ENCODE data around the gene GOLGA7B.
A peak's percentile ranks its signal among the peaks of the same experiment; 100 is the strongest.

The GOLGA7B gene

DNA sequence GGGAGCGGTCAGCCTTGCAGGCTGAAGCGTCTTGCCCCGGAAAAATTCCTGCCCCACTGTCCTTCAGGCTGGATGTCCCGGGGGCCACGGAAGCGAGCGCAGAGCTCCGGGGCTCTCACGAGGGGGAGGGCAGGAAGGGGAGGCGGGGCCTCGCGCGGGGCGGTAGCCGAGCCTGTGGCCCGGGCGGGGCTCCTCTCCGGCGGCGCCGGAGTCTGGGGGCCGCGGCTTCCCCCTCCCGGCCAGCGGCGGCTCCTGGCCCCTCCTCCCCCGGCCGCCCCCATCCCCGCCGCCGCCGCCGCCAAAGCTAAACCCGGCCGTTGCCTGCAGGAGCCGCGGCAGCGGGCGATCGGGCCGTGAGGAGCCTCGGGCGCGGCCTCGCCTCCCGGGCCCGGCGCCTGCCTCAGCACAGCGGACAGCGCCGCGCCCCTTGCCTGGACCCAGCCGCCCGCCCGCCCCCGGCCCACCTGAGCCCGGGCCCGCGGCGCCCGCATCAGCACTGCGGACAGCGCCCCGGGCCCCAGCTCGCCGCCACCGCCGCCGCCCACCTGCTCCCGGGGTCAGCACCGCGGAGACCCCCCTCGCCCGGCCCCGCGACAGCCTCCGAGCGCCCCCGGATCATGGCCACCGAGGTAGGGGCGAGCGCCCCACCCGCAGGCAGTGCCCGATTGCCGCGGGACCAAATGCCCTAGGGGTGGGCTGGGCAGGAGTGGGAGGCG is at the start of gene GOLGA7B:
GOLGA7B (plus strand) TSS at position 157 of the 716 bp plus-strand sequence; CDS start at position 618, 461 bp downstream.
- peak; percentile 46 to 73 for DNase-seq (ENCODE audit: low spot score in 2 of 2)
- in situ Hi-C loops (cut with MboI; ENCODE audit: low sequenced_read_pairs): no loop called here
- no peaks in the 10 kb centered on the region for H3K9me3 ChIP-seq

DNA sequence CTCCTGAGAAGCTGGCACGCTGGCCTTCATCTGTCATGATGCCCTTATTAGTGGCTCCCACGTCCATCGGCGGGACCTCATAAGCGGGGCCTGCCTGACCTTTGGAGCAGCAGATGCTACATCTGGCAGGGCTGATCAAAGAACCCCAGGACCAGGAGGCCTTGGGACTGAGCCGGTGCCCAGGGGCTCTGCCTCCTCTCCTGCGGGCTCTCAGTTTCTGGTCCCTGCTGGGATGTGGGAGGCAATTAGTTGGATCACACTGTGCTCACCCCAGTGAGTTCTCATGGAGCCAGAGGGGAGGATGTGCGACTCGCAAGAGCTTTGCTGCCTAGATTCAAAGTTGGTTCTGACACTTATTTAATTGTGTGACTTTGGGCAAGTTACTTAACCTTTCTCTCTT is 49.2 kb upstream of the GOLGA7B start:
- Histone ChIP-seq H3K4me3 (no peak overlapping the region), H3K4me1 (no peaks in the 10 kb centered on the region), H3K9me3 (no peaks in the 10 kb centered on the region), H3K36me3 (replicated peaks) (no peaks in the 10 kb centered on the region), H3K27me3 (ENCODE audit: low read depth) (peaks cover 3% of the 10 kb centered on the region; the same call in 1 of the 2 replicates)
- DNase-seq (ENCODE audit: low spot score in 2 of 2): no peak
- in situ Hi-C loops (cut with MboI; ENCODE audit: low sequenced_read_pairs): no loop called here

More for the DNA sequence above, at the start of gene GOLGA7B:
- H3K36me3 ChIP-seq (replicated peaks): no peaks in the 10 kb centered on the region
- no peaks in the 10 kb centered on the region for H3K4me1 ChIP-seq
- peak within 1 kb of the TSS; percentile 15; the same call in 1 of the 2 replicates for H3K4me3 ChIP-seq
- H3K27me3 ChIP-seq (ENCODE audit: low read depth): peaks cover 12% of the 10 kb centered on the region

DNA sequence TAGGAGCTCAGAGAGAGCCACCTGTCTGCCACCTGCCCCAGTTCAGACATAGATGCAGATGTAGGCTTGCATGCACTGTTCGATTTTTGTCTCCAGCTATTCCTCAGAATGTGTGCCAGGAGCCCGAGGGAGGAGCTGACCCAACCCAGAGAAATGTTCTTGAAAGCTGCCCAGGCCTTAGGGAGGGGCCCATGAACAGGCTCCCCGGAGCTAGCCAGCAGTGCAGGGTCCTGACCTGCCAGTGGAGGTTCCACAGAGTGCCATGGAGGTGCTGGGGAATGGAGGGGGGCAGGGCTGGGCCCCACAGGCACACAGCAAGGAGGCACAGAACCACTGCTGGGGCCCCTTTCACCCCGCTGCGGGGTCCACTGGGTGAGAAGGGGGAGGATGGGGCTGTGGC is 48.2 kb upstream of the GOLGA7B start:
- H3K27me3 ChIP-seq (ENCODE audit: low read depth): peaks cover under 1% of the 10 kb centered on the region; the same call in 1 of the 2 replicates
- H3K4me3 ChIP-seq: no peak overlapping the region
- DNase-seq (ENCODE audit: low spot score in 2 of 2): no peak
- H3K4me1 ChIP-seq: no peaks in the 10 kb centered on the region
- H3K36me3 ChIP-seq (replicated peaks): no peaks in the 10 kb centered on the region
- H3K9me3 ChIP-seq: no peaks in the 10 kb centered on the region
- in situ Hi-C loops (cut with MboI; ENCODE audit: low sequenced_read_pairs): no loop called here

DNA sequence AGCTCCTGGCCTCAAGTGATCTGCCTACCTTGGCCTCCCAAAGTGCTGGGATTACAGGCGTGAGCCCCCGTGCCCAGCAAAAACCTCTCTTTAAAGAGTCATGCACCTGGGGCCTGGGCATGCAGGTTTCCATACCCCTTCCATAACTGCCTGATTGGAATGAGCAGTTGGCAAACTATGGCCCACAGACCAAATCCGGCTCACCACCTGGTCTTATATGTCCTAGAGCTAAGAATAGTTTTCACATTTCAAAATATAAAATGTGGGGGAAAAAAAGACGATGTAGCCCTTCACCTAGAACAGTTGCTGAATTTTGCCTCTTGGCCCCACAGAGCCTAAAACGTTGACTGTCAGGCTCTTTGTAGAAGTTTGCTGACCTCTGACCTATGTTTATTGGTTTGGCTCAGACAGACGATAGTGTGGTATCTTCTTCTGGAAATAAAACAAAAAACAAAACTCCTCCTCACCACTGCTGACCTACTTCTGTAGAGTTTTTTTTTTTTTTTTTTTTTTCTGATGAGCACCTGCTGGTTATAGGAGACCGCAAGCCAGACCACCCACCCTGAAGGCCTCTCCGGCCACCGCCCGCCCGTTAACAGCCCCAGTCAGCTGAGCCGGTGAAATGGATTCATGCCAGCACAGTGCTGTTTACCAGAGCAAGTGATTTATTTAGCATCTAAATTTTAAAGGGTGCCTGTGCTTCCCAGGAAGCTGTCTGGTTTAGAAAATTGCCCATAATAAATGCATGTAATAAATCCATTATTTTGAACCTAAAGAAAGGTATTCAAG is 44.4 kb upstream of the GOLGA7B start:
- Histone ChIP-seq H3K9me3 (no peaks in the 10 kb centered on the region), H3K4me3 (no peak overlapping the region), H3K4me1 (no peaks in the 10 kb centered on the region), H3K36me3 (replicated peaks) (no peaks in the 10 kb centered on the region), H3K27me3 (ENCODE audit: low read depth) (no peaks in the 10 kb centered on the region)
- in situ Hi-C loops (cut with MboI; ENCODE audit: low sequenced_read_pairs): no loop called here
- DNase-seq (ENCODE audit: low spot score in 2 of 2): no peak

GRCh38 chr10:97805949-97806348 is 43.7 kb upstream of the GOLGA7B start:
- no peaks in the 10 kb centered on the region for H3K4me1 ChIP-seq
- H3K27me3 ChIP-seq (ENCODE audit: low read depth): no peaks in the 10 kb centered on the region
- in situ Hi-C loops (cut with MboI; ENCODE audit: low sequenced_read_pairs): no loop called here
- no peak for DNase-seq (ENCODE audit: low spot score in 2 of 2)
- H3K36me3 ChIP-seq (replicated peaks): no peaks in the 10 kb centered on the region
- H3K9me3 ChIP-seq: no peaks in the 10 kb centered on the region
- H3K4me3 ChIP-seq: no peak overlapping the region

DNA sequence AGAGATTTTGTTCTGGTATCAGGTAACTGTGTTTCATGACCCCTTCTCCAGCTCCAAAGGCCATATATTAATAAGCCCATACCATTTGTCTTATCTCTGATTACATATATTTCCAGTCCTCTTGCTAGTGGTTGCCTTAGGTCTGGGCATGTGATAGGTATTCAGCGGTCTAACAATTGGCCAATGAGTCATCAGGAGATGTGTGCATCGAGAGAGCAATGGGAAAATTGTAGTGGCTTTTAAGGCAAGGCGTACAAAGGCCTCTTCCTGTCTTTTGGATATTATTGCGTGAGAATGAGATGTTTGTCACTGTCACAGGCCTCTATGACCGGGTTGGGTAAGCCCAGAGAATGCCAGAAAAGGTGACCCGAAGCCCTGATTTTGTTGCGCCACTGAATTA is 39.2 kb upstream of the GOLGA7B start:
- in situ Hi-C loops (cut with MboI; ENCODE audit: low sequenced_read_pairs): no loop called here
- DNase-seq (ENCODE audit: low spot score in 2 of 2): no peak

DNA sequence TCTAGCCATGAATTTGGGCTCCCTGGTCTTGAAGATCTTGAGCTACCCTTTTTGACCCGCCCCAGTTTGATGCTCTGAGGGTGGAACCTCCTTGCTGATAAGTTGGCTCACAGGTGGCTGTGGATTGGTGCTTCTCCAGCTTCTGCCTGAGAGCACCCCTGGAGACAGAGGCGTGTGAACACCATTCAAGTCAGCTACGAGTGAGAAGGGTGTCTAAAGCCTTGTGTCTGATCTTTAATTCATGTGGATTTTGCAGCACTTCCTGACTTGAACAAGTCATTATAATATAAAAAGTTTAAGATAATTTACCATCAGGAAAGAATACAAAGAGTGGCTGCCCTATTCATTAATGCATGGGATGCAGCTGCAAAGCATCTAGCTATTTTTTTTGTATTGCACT is 37.7 kb upstream of the GOLGA7B start:
- no peak overlapping the region for H3K4me3 ChIP-seq
- in situ Hi-C loops (cut with MboI; ENCODE audit: low sequenced_read_pairs): no loop called here
- no peaks in the 10 kb centered on the region for H3K36me3 ChIP-seq (replicated peaks)
- no peaks in the 10 kb centered on the region for H3K9me3 ChIP-seq
- H3K4me1 ChIP-seq: peaks cover 3% of the 10 kb centered on the region; the same call in 1 of the 2 replicates
- no peaks in the 10 kb centered on the region; the same call in none of the 2 replicates for H3K27me3 ChIP-seq (ENCODE audit: low read depth)
- no peak for DNase-seq (ENCODE audit: low spot score in 2 of 2)

More for the DNA sequence above, 39.2 kb upstream of the GOLGA7B start:
- H3K4me3 ChIP-seq: no peak overlapping the region
- H3K4me1 ChIP-seq: peaks cover 3% of the 10 kb centered on the region; the same call in 1 of the 2 replicates
- no peaks in the 10 kb centered on the region for H3K9me3 ChIP-seq
- H3K36me3 ChIP-seq (replicated peaks): no peaks in the 10 kb centered on the region
- H3K27me3 ChIP-seq (ENCODE audit: low read depth): no peaks in the 10 kb centered on the region; the same call in 1 of the 2 replicates

- Histone ChIP-seq H3K4me3 (no peak overlapping the region), H3K27me3 (ENCODE audit: low read depth) (peaks cover 3% of the 10 kb centered on the region), H3K4me1 (peaks cover 3% of the 10 kb centered on the region; the same call in 1 of the 2 replicates), H3K36me3 (replicated peaks) (no peaks in the 10 kb centered on the region), H3K9me3 (no peaks in the 10 kb centered on the region)
- no peak for DNase-seq (ENCODE audit: low spot score in 2 of 2)
- in situ Hi-C loops (cut with MboI; ENCODE audit: low sequenced_read_pairs): no loop called here
Measured at GRCh38 chr10:97812696-97813095, 36.9 kb upstream of the GOLGA7B start.

DNA sequence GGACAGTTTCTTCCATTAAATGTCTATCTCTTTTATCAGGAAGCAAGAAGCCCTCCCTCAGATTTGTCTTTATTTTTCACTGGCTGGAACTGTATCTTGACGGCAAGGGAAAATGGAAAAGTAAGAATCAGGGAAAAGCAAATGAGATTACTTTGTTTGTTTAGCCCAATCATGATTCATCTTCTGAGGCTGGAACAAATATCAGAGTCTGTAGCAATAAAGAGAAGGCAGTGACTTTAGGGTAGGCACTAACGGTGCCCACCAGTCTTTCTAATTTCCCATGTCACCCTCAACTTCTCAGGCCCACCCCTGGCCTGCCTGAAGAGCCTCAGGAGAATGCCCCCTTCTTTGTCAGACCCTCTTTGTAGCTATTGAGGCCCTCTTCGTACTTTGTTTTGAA is 36.3 kb upstream of the GOLGA7B start:
- DNase-seq (ENCODE audit: low spot score in 2 of 2): no peak
- Histone ChIP-seq H3K9me3 (no peaks in the 10 kb centered on the region), H3K4me3 (no peak overlapping the region), H3K4me1 (peaks cover 3% of the 10 kb centered on the region; the same call in 1 of the 2 replicates), H3K27me3 (ENCODE audit: low read depth) (peaks cover 4% of the 10 kb centered on the region), H3K36me3 (replicated peaks) (no peaks in the 10 kb centered on the region)
- in situ Hi-C loops (cut with MboI; ENCODE audit: low sequenced_read_pairs): no loop called here

- no peak for DNase-seq (ENCODE audit: low spot score in 2 of 2)
- Histone ChIP-seq H3K27me3 (ENCODE audit: low read depth) (peaks cover 12% of the 10 kb centered on the region), H3K36me3 (replicated peaks) (no peaks in the 10 kb centered on the region), H3K9me3 (no peaks in the 10 kb centered on the region), H3K4me3 (no peak overlapping the region), H3K4me1 (peaks cover 3% of the 10 kb centered on the region; the same call in 1 of the 2 replicates)
- in situ Hi-C loops (cut with MboI; ENCODE audit: low sequenced_read_pairs): no loop called here
Measured at GRCh38 chr10:97814996-97815395, 34.6 kb upstream of the GOLGA7B start.

DNA sequence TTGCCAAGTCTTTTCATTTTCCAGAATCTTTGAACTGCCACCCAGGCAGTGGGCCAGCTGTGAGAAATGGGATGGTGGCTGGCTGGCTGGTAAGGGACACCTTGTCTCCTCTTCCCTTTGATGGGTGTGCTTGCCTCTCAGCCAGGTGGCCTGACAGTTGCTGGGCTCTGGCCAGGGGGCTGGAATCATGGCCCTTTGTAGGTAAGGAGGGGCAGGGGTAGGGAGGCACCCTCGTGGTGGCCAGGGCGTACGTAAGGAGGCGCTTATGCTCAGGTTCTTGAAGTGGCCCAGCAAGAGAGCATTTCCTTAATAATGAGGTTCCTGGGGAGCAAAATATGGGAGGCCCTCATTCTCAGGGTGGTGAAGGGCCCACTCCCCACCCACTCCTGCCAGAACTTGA is 33.0 kb upstream of the GOLGA7B start:
- Histone ChIP-seq H3K4me1 (peaks cover 3% of the 10 kb centered on the region; the same call in 1 of the 2 replicates), H3K4me3 (no peak overlapping the region), H3K9me3 (no peaks in the 10 kb centered on the region), H3K27me3 (ENCODE audit: low read depth) (peaks cover 12% of the 10 kb centered on the region), H3K36me3 (replicated peaks) (no peaks in the 10 kb centered on the region)
- in situ Hi-C loops (cut with MboI; ENCODE audit: low sequenced_read_pairs): no loop called here
- no peak for DNase-seq (ENCODE audit: low spot score in 2 of 2)

GRCh38 chr10:97818572-97818971 is 31.1 kb upstream of the GOLGA7B start:
- H3K4me1 ChIP-seq: no peaks in the 10 kb centered on the region
- peaks cover 12% of the 10 kb centered on the region for H3K27me3 ChIP-seq (ENCODE audit: low read depth)
- no peak for DNase-seq (ENCODE audit: low spot score in 2 of 2)
- no peaks in the 10 kb centered on the region for H3K36me3 ChIP-seq (replicated peaks)
- H3K4me3 ChIP-seq: no peak overlapping the region
- no peaks in the 10 kb centered on the region for H3K9me3 ChIP-seq
- in situ Hi-C loops (cut with MboI; ENCODE audit: low sequenced_read_pairs): no loop called here

- in situ Hi-C loops (cut with MboI; ENCODE audit: low sequenced_read_pairs): no loop called here
- no peaks in the 10 kb centered on the region for H3K4me1 ChIP-seq
- H3K36me3 ChIP-seq (replicated peaks): no peaks in the 10 kb centered on the region
- no peak for DNase-seq (ENCODE audit: low spot score in 2 of 2)
- H3K9me3 ChIP-seq: no peaks in the 10 kb centered on the region
- no peak overlapping the region for H3K4me3 ChIP-seq
- H3K27me3 ChIP-seq (ENCODE audit: low read depth): peaks cover 12% of the 10 kb centered on the region
Measured at GRCh38 chr10:97820096-97820704, 29.4 kb upstream of the GOLGA7B start.

Data from HAP-1 (cell line).